Measurements from ENCODE around the gene SLC33A1. TPM values are rescaled to one million over a fixed set of nuclear protein-coding genes. Genes with fewer than 3 reads are reported as not detected.
"Not testable (repeated sequence)": the region's sequence is repeated elsewhere in the genome, so short reads cannot be mapped to it uniquely, and the experiment has no call there.

SLC33A1 gene
- total RNA-seq, 6 donors from 2014 or later: 12.6 to 43.3 (median 31.1) TPM

DNA sequence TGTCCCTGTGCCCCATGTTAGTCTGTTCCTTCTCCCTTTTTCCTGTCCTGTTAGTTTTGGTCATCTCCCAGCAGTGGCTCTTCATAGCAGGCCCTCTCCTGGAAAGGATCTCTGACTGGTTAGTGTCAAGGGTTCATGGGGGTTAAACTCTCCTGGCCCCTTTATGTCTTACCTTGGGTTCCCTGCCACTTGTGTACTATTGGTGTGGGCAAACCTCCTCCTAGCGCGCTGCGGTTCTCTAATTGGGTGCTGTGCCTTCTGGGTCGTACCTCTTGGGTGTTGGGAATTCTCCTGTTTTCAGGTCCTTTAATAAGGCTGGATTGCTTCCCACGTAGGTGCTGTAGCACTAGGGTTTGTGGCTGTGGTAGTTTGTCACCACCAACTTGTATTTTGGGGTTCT, 35.0 kb upstream of the SLC33A1 start:
- no peak for ATAC-seq (ENCODE audit: low FRiP score in 2 of 2)
- DNase-seq: no peak
- Histone ChIP-seq H3K36me3 (peaks cover 0 to 6% (median under 1%) of the 10 kb centered on the region in 4 donors), H3K4me3 (no peak overlapping the region), H3K27me3 (no peaks in the 10 kb centered on the region), H3K27ac (no peak overlapping the region), H3K9me3 (no peaks in the 10 kb centered on the region), H3K4me1 (peaks cover 6 to 22% (median 11%) of the 10 kb centered on the region in 4 donors)
- 76 to 96% methylated on average over 5 of the region's 5 CpGs for WGBS, 2 donors
- TF ChIP-seq CTCF (IDR thresholded peaks at IDR 0.05) (no peak), POLR2AphosphoS5 (IDR thresholded peaks at IDR 0.05) (no peak)

GRCh38 chr3:155886915-155887314, 32.7 kb upstream of the SLC33A1 start:
- TF ChIP-seq POLR2A (IDR thresholded peaks at IDR 0.05) (no peak), CTCF (IDR thresholded peaks at IDR 0.05) (no peak)
- Histone ChIP-seq H3K36me3 (no peaks in the 10 kb centered on the region), H3K4me1 (peaks cover 6 to 22% (median 13%) of the 10 kb centered on the region in 4 donors), H3K27ac (no peak overlapping the region), H3K27me3 (no peaks in the 10 kb centered on the region), H3K9me3 (no peaks in the 10 kb centered on the region), H3K4me3 (no peak overlapping the region)
- DNase-seq (no peak), ATAC-seq (ENCODE audit: low FRiP score in 2 of 2) (no peak)
- 90 to 94% methylated on average over 1 of the region's 1 CpG for WGBS, 2 donors

GRCh38 chr3:155886348-155886747, 32.1 kb upstream of the SLC33A1 start:
- not testable (repeated sequence) for ATAC-seq (ENCODE audit: low FRiP score in 2 of 2); H3K36me3 ChIP-seq; H3K9me3 ChIP-seq; DNase-seq; H3K4me3 ChIP-seq; H3K27me3 ChIP-seq; H3K27ac ChIP-seq
- 93 to 95% methylated on average over 7 to 8 of the region's 8 CpGs for WGBS, 2 donors
- H3K4me1 ChIP-seq: peaks cover 6 to 22% (median 15%) of the 10 kb centered on the region in 4 donors

GRCh38 chr3:155885292-155885691, 31.1 kb upstream of the SLC33A1 start:
- Histone ChIP-seq H3K27me3 (no peaks in the 10 kb centered on the region), H3K4me3 (no peak overlapping the region), H3K9me3 (no peaks in the 10 kb centered on the region), H3K36me3 (no peaks in the 10 kb centered on the region), H3K27ac (no peak overlapping the region), H3K4me1 (peaks cover 1 to 14% (median 7%) of the 10 kb centered on the region in 4 donors)
- TF ChIP-seq POLR2A (IDR thresholded peaks at IDR 0.05) (no peak), EP300 (IDR thresholded peaks at IDR 0.05) (no peak), POLR2AphosphoS5 (IDR thresholded peaks at IDR 0.05) (no peak), CTCF (IDR thresholded peaks at IDR 0.05) (no peak)
- DNase-seq (no peak), ATAC-seq (ENCODE audit: low FRiP score in 2 of 2) (no peak)

- TF ChIP-seq CTCF (IDR thresholded peaks at IDR 0.05) (no peak), EP300 (IDR thresholded peaks at IDR 0.05) (no peak), POLR2AphosphoS5 (IDR thresholded peaks at IDR 0.05) (no peak), POLR2A (IDR thresholded peaks at IDR 0.05) (no peak)
- Histone ChIP-seq H3K27me3 (no peaks in the 10 kb centered on the region), H3K36me3 (no peaks in the 10 kb centered on the region), H3K27ac (no peak overlapping the region), H3K9me3 (no peaks in the 10 kb centered on the region), H3K4me3 (no peak overlapping the region), H3K4me1 (peaks cover 0 to 10% (median 5%) of the 10 kb centered on the region in 4 donors)
- no peak for DNase-seq
- 79 to 83% methylated on average over 7 of the region's 7 CpGs for WGBS, 2 donors
- ATAC-seq (ENCODE audit: low FRiP score in 2 of 2): no peak
Measured at GRCh38 chr3:155884292-155884691, 30.1 kb upstream of the SLC33A1 start.

All from upper lobe of left lung (tissue), 6 donors.